ENCODE data around the gene EMP2.

Gene EMP2

DNA sequence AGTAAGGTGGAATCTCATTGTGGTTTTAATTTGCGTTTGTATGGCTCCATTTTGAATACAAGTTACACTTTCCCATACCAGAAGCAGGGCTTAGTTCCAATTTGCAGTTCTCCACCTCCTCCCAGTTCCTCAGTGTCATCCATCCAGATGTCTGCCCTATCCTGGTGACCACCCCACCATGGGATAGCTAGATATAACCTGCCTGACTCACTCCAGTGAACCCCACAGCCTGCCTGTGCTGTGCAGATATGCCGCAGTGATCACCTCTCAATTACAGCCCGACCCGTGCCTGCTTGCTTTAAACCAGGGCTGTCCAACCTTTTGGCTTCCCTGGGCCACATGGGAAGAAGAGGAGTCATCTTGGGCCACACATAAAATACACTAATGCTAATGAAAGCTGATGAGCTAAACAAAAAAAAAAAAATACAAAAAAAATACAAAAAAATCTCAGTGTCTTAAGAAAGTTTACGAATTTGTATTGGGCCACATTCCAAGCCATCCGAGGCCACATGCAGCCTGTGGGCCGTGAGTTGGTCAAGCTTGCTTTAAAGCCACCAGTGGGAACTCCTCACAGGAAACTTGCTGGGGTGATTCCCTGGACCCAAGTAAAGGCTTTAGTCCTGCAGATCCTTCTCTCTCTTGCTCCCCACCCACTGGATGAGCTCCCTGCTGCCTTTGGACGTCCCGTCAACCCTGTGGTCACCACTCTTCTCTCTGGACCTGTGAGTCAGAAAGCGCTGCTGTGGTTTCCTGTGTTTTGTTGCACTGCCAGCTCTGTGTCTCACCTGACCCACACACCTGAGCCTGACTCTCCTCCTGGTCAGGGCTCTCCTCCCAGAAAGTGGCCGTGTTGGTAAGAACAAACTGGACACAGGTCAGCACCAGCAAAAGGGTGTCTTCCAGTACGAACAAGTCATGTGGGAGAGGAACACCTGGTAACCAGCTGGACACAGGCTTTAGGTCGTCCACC is 83.0 kb downstream of the EMP2 start:
- no peak overlapping the region for H3K4me3 ChIP-seq (ENCODE audit: low read length)
- no peak for TF ChIP-seq ZNF274 (IDR thresholded peaks at IDR 0.05; ENCODE audit: low read depth, low read length)

DNA sequence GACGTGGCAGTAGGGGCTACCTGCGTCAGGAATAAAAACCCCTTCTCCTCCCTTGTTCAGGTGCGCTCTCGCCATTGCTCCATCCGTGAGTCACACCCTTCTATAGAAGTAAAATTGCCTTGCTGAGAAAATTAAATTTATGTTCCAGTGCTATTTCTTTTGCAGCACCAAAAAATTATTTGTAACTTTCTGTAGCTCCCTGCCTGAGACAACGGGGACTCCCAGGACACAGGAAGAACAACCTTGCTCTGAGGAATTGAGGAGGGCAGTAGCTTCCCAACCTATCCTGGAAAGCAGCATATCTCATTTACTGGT is 85.4 kb downstream of the EMP2 start:
- no peak for TF ChIP-seq ZNF274 (IDR thresholded peaks at IDR 0.05; ENCODE audit: low read depth, low read length)
- no peak overlapping the region for H3K4me3 ChIP-seq (ENCODE audit: low read length)

DNA sequence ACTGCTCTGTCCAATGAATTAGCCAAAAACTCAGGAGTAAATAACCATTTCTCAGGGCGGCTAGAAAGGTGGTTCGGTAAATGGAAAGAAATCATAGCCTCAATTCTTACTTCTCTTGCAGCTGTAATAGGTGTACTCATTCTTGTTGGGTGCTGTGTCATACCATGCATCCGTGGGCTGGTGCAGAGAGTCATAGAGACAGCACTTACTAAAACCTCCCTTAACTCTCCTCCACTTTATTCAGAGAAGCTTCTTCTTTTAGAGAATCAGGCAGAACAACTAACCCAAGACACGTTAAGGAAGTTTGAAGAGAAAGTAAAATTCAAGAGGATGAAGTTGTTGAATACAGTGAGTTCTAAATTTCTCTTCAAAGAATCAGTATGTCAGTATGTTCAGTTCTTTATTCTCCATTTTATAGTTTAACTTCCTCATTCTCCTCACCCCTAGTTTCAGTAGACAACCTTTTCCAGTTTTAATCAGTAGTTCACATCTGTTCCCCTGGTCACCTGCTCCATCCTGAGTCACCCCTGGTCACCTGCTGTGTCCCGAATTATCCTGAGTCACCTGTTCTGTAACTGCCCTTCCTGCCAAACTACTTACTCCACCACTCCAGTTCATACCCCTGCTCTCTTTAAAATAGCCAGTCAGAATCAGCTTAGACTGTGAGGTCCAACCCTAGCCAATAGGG is 85.9 kb downstream of the EMP2 start:
- H3K4me3 ChIP-seq (ENCODE audit: low read length) = no peak overlapping the region
- no peak for TF ChIP-seq ZNF274 (IDR thresholded peaks at IDR 0.05; ENCODE audit: low read depth, low read length)

DNA sequence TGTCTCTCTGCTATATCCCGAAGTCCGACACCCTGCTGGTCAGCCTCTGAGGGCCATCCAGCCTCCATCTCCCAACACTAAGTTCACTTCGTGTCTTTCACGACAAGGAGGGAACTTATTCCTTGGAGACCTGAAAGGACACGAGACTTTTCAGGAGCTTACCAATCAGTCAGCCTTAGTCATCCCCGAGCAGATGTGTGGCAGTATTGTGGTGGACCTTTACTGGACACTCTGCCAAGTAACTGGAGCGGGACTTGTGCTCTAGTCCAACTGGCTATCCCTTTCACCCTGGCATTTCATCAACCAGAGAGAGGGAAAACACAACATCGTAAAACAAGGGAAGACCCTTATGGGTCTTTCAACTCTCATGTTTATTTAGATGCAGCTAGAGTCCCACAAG is 87.1 kb downstream of the EMP2 start:
- TF ChIP-seq ZNF274 (IDR thresholded peaks at IDR 0.05; ENCODE audit: low read depth, low read length) = no peak
- H3K4me3 ChIP-seq (ENCODE audit: low read length) = no peak overlapping the region

DNA sequence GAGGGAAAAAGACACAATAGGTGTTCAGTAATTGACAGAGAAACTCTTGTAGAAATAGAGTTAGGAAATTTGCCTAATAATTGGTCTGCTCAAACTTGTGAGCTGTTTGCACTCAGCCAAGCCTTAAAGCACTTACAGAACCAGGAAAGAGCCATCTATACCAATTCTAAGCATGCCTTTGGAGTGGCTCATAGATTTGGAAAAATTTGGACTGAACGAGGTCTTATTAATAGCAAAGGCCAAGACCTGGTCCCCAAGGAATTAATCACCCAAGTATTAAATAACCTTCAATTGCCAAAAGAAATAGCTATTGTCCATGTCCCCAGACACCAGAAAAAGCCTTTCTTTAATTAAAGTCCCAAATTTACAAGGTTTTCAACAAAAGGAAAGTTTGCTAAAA is 90.3 kb downstream of the EMP2 start:
- no peak overlapping the region for H3K4me3 ChIP-seq (ENCODE audit: low read length)
- no peak for TF ChIP-seq ZNF274 (IDR thresholded peaks at IDR 0.05; ENCODE audit: low read depth, low read length)

DNA sequence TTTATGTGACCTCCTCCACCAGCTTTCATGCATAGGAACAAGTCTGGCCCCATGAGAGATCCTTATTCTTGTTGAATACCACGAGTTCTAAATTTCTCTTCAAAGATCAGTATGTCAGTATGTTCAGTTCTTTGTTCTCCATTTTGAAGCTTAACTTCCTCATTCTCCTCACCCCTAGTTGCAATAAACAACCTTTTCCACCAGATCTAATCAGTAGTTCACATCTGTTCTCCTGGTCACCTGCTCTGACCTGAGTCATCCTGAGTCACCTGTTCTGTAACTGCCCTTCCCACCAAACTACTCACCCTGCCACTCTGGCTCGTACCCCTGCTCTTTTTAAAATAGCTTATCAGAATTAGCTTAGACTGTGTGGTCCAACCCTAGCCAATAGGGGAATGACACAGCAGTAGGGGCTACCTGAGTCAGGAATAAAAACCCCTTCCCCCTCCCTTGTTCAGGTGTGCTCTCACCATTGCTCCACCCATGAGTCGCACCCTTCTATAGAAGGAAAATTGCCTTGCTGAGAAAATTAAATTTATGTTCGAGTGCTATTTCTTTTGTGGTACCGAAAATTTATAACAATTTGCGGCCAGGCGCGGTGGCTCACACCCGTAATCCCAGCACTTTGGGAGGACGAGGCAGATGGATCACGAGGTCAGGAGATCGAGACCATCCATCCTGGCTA is 94.6 kb downstream of the EMP2 start:
- no peak for TF ChIP-seq ZNF274 (IDR thresholded peaks at IDR 0.05; ENCODE audit: low read depth, low read length)

DNA sequence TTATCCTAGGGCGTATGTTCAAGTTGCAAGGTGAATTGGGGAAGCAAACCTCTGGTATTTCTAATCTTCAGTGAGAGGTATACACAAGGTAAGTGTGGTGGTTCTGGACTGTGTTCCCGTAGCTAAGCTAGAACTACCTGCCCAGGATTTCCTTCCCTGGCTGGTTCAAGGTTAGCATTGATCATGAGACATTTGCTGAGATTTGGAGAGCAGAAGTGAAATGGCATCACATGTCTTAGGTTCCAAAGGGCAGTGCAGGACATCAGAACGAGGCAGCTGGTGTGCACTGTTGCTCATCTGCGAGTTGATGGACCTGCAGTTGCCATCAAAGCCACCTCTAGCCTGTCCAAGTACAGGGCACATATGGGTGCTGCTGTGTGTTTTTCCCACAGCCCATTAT is 95.2 kb downstream of the EMP2 start:
- no peak for TF ChIP-seq ZNF274 (IDR thresholded peaks at IDR 0.05; ENCODE audit: low read depth, low read length)
- no peak overlapping the region for H3K4me3 ChIP-seq (ENCODE audit: low read length)

More for the DNA sequence above, 94.6 kb downstream of the EMP2 start:
- H3K4me3 ChIP-seq (ENCODE audit: low read length) = no peak overlapping the region

DNA sequence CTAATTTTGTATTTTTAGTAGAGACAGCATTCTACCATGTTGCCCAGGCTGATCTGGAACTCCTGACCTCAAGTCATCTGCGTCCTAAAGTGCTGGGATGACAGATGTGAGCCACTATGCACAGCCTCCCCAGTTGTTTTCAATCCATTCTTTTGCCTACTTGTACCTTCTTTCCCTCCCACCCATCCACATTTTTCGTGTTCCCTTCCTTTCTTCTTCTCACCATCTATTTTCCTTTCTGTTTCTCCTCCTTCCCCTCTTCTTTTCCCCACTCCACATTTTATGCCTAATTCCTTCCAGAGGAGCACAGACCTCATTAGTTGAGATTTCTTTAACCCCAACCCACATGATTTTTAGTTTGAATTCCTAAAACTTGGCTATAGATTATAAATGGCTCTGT is 100.2 kb downstream of the EMP2 start:
- TF ChIP-seq ZNF274 (IDR thresholded peaks at IDR 0.05; ENCODE audit: low read depth, low read length) = no peak
- no peak overlapping the region for H3K4me3 ChIP-seq (ENCODE audit: low read length)
